ENCODE results near the gene NEU1.
"Not testable (repeated sequence)": the region's sequence is repeated elsewhere in the genome, so short reads cannot be mapped to it uniquely, and the experiment has no call there.

Gene NEU1

GRCh38 chr6:31874084-31874670, 11.6 kb upstream of the NEU1 start:
- no peak for DNase-seq (ENCODE audit: low read depth in 2 of 2)

GRCh38 chr6:31871046-31871659, 8.5 kb upstream of the NEU1 start:
- DNase-seq (ENCODE audit: low read depth in 2 of 2): no peak

GRCh38 chr6:31870385-31870921, 7.8 kb upstream of the NEU1 start:
- DNase-seq (ENCODE audit: low read depth in 2 of 2): no peak

GRCh38 chr6:31869343-31869742, 6.7 kb upstream of the NEU1 start:
- no peak for DNase-seq (ENCODE audit: low read depth in 2 of 2)

GRCh38 chr6:31868658-31868971, 6.0 kb upstream of the NEU1 start:
- DNase-seq (ENCODE audit: low read depth in 2 of 2): not testable (repeated sequence)

GRCh38 chr6:31865205-31866118, 2.8 kb upstream of the NEU1 start:
- no peak for DNase-seq (ENCODE audit: low read depth in 2 of 2)

- no peak for DNase-seq (ENCODE audit: low read depth in 2 of 2)
These were observed 2.2 kb upstream of the NEU1 start for GRCh38 chr6:31864818-31865204.

- not testable (repeated sequence) for DNase-seq (ENCODE audit: low read depth in 2 of 2)
These were observed 1.5 kb upstream of the NEU1 start for GRCh38 chr6:31864123-31864562.

GRCh38 chr6:31861919-31862343, 690 bp downstream of the NEU1 start:
- no peak for DNase-seq (ENCODE audit: low read depth in 2 of 2)

- no peak for DNase-seq (ENCODE audit: low read depth in 2 of 2)
These were observed 1.5 kb downstream of the NEU1 start for GRCh38 chr6:31861150-31861549.

GRCh38 chr6:31860349-31860748, 2.3 kb downstream of the NEU1 start:
- DNase-seq (ENCODE audit: low read depth in 2 of 2): no peak

- no peak for DNase-seq (ENCODE audit: low read depth in 2 of 2)
These were observed 2.7 kb downstream of the NEU1 start for GRCh38 chr6:31859923-31860322.

GRCh38 chr6:31858707-31859106, 3.9 kb downstream of the NEU1 start:
- DNase-seq (ENCODE audit: low read depth in 2 of 2): no peak

GRCh38 chr6:31857774-31858173, 4.8 kb downstream of the NEU1 start:
- not testable (repeated sequence) for DNase-seq (ENCODE audit: low read depth in 2 of 2)

- not testable (repeated sequence) for DNase-seq (ENCODE audit: low read depth in 2 of 2)
These were observed 10.5 kb downstream of the NEU1 start for GRCh38 chr6:31851980-31852718.

- no peak for DNase-seq (ENCODE audit: low read depth in 2 of 2)
These were observed 11.2 kb downstream of the NEU1 start for GRCh38 chr6:31851485-31851832.

GRCh38 chr6:31850765-31851484, 11.7 kb downstream of the NEU1 start:
- DNase-seq (ENCODE audit: low read depth in 2 of 2): no peak

- no peak for DNase-seq (ENCODE audit: low read depth in 2 of 2)
These were observed 15.2 kb downstream of the NEU1 start for GRCh38 chr6:31847276-31847978.

GRCh38 chr6:31844507-31844906, 18.1 kb downstream of the NEU1 start:
- no peak for DNase-seq (ENCODE audit: low read depth in 2 of 2)

GRCh38 chr6:31842053-31842452, 20.6 kb downstream of the NEU1 start:
- DNase-seq (ENCODE audit: low read depth in 2 of 2): no peak

GRCh38 chr6:31839779-31840126, 22.9 kb downstream of the NEU1 start:
- not testable (repeated sequence) for DNase-seq (ENCODE audit: low read depth in 2 of 2)

Measured in stimulated activated CD8-positive, alpha-beta memory T cell treated with anti-CD3 and anti-CD28 coated beads, Interleukin-7, amount 100 ng/mL, for 1 hour (primary cell).